DMS53 treated with DMSO at 0.1 percent for 48 hours (cell line): ENCODE data around the gene LAMA5.

Experiments
- DNase-seq: peaks from one replicate; lab custom pipeline; 2025; ENCODE audit not compliant: unreplicated experiment; lab: John Stamatoyannopoulos, UW

LAMA5 gene

DNA sequence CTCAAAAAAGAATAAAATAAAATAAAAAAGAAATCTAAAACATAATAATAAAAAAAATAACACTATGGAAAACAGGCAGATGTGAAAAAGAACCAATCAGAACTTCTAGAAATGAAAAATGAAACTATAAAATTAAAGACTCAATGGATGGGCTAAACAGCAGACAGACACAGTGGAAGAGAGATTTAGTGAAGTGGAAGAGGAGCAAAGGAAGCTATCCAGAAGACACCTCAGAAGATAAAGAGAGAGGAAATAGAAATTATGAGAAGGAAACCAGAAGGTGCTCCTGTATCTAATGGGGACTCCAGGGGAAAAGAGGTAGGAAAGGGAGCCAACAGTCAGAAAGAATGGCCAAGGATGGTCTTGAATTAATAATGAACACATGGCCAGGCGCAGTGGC, 18.5 kb downstream of the LAMA5 start:
- no peak for DNase-seq

DNA sequence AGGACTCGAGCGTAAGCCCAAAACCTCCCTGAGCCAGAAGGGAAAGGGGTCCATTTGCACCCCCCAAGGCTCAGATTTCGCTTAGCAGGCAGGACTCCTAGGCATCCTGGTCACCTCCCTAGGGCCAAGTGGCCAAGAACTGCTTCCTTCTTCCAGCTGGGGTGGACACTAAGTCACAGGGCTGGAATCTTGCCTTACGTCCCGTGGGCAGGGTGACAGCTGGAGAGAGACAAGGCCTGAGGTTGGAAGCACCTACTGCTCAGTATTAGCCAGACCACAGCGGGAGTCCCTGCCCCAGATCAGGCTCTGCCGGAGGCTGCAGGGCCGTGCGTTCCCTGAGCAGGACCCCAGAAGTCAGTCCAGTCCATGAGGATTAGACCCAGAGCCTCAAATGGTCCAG, 19.7 kb downstream of the LAMA5 start:
- DNase-seq: no peak

DNA sequence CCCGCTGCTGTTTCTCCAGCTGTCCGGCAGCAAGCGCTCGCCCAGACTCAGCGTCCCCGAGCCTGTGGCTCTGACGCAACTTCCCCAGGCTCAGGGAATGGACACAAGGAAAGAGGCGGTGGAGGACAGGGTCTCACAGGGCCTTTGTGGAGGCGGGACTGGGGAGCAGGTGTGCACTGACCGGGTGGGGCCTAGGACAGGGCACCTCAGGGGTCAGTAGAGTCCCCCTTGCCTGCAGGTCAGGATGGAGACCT, 20.0 kb downstream of the LAMA5 start:
- DNase-seq: no peak

DNA sequence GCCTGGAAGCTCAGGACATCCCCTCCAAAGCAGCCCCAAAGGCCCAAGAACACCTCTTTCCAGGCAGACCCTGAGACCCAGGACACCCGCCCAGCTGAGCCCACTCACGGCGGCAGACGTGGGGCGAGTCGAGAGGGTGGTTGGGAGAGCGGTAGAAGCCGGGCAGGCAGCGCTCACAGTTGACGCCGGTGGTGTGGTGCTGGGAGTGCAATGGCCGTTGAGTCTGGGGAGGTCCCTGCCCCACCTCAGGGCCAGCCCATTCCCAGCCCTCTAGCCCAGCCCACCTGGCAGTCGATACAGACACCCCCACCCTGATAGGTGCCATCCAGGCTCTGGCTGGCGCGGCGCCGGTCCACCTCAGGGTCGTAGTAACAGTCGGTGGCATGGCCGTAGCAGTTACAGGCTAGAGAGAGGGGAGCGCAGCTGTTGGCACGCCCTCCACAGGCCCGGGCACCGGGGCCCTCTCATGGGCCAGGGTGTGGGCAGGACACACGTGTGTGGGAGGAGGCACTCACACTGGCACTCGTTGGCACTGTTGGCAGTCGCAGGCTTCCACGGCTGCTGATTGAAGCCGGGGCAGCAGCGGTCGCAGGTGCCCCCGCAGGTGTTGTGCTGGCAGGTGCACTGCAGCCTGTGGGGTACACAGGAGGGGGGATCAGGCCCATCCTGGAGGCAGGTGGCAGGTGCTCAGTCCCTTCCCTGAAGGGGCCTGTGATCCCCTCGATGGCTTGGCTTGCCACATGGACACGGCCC, 20.5 kb downstream of the LAMA5 start:
- DNase-seq: no peak

DNA sequence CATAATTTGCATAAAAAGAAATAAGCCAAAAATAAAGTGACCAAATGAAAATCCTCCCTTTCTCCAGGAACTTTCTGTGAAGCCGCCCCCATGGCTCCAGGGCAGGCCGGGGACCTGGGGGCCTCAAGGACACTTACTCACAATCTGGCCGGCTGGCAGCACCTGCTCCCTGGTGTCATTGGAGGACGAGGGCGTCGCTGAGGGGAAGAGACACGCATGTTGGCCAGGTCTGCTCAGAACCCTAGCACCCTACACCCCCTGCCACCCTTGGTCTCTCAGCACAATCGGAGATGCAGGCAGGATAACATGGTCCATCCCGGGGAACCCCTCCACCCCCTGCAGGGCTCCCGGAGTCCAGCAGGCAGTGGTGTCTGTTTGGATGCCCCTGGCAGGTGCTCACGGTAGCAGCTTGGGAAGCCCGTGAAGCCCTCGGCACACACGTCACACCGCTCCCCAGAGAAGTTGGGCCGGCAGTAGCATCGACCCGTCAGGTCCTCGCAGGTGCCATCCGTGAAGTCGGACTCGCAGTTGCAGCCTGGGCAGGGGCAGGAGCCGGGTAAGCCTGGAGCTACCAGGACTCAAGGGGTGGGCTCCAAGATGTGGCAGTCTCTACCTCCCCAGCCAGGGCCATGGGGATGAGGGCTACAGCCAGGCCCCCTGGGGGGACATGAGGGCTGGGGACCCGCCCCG, 21.3 kb downstream of the LAMA5 start:
- no peak for DNase-seq

DNA sequence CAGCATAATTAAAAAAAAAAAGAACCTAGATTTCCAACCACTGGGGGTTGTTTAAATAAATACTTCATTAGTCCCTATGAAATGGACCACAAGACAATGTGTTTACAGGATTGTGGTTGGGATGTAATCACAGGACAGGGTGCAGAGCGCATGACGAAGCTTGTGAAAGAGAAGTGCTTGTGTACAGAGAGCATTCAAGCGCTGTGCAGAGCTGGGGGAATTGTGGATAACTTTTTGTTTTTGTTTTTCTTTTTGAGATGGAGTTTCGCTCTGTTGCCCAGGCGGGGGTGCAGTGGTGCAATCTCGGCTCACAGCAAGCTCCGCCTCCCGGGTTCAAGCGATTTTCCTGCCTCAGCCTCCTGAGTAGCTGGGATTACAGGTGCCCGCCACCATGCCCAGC, 22.3 kb downstream of the LAMA5 start:
- DNase-seq: no peak

DNA sequence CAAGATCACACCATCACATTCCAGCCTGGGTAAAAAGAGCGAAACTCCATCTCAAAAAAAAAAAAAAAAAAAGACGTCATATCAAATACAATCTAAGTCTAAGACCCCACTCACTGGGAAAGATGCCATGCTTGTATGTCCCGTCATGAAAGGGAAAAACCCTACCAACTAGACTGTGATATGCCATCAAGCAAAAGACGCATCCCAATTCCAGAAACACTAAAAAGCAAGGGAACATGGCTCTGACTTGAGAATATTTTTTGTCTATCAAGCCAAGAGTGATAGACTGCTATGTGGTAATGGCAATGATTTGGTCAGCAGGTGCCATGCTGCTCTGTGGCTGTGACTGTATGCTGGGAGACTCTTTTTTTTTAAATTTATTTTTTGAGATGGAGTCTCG, 23.0 kb downstream of the LAMA5 start:
- no peak for DNase-seq

DNA sequence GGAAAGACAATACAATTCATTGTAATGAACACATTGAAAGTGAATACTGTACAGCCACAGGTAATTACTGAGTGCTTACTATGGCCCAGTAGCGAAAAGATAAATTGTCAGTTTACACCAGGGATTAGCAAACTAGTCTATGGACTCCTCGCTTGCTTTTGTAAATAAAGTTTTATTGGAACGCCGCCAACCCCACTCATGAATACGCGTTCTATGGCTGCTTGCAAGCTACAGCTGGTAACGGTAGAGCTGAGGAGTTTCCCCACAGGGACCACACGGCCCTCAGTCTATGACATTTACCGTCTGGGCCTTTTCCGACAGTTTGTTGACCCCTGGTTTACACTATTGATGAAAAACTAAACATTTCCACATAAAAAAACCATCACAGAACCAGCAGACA, 24.2 kb downstream of the LAMA5 start:
- peak; percentile 8 for DNase-seq

DNA sequence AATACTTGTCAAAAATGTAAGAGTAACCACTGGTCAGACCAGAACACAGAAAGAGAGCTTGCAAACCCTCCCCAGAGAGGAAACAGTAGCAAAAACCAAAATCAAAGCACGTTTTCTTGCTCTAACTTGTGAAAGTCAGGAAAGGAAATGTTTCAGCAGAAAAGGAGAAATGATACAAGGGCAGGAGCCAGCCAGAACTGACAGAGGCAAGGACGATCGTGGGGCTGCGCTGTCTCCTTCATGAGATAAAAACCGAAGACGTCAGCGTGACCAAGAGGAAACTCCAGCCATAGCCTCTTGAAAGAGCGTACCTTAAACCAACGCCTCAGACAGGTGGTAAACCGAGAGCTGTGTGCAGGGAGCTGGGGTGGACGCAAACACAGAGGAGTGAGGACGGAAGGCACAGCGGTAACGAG, 27.5 kb downstream of the LAMA5 start:
- no peak for DNase-seq

DNA sequence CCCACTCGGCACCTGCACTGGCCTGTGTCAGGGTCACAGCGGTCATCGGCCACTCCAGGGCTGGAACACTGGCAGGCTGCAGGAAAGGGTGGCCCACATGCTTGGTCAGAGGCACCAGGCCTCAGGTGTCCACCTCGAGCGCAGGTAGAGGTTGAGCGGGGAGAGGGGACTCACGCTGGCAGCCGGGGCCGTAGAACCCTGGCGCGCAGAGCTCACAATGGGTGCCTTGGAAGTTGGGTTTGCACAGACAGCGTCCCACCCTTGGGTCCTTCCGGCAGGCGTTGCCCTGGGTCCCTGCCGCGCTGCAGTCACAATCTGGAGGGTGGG, 28.9 kb downstream of the LAMA5 start:
- no peak for DNase-seq

DNA sequence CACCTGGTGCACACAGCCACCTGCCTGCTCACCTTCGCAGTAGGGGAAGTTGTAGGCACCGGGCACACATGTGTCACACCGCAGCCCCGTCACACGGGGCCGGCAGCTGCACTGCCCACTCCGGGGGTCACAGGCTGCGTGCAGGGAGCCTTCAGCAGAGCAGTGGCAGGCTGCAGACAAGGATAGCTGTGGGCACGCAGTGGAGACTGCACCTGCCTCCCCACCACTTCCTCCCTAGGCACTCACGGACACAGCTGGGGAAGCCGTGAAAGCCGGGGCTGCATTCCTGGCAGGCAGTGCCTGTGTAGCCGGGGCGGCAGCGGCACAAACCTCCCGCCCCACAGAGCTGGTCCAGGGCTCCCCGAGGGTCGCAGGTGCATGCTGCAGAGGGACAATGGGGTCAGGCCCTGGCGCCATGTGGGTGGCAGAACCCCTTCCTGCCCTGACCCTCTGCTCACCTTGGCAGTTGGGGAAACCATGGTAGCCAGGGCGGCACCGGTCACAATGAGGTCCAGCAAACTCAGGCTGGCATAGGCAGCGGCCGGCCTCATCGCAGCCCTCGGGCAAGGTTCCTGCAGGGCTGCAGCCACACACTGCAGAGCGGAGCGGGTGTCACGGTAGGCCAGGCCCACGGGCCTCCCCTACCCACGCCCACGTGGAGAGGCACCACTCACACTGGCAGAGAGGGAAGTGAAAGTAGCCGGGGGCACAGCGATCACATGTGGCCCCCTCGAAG, 29.4 kb downstream of the LAMA5 start:
- no peak for DNase-seq

DNA sequence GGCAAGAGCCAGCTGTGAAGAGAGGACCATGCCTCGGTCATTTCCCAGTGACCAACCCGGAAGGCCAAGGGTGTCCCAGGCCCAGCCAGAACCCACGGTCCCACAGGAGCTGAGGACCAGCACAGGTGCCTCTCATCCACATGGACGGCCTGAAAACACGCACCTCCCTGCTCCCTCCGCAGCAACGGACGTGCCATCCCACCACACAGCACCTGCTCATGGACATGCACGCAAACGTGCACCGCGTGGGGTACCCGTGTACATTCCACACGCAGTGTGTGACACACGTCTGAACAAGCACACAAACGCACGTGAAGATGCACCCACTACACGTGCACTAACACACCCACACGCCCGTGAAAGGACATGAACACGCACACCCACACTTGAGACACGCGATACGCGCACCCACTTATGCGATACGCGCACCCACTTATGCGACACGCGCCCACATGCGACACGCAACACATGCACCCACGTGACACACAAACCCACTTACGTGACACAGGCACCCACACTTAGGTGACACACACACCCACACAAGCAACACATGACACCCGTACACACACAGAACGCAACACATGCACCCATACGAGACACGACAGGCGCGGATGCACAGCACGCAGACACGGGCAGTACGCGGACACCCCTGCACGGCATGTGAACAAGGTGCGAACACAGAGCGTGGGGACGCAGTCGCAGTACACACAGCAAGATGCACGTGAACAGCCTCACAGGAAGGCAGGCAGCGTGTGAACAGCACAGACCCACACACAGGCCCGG, 30.1 kb downstream of the LAMA5 start:
- DNase-seq: no peak

DNA sequence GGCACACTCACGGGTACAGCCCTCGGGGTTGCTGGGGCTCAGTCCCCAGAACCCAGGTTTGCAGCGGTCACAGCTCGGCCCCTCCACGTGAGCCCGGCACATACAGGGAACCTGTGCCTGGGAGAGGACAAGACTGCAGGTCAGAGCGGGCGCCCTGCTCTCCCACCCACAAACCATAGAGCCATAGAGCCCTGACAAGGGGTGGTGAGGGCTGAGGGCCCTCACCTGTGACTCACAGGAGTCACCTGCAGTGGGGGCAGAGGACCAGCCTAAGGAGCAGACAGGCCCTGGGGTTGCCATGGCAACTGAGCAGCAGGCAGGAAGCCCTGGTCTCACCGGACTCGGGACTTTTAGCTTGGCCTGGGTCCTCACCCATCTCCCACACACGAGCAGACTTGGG, 30.8 kb downstream of the LAMA5 start:
- no peak for DNase-seq

DNA sequence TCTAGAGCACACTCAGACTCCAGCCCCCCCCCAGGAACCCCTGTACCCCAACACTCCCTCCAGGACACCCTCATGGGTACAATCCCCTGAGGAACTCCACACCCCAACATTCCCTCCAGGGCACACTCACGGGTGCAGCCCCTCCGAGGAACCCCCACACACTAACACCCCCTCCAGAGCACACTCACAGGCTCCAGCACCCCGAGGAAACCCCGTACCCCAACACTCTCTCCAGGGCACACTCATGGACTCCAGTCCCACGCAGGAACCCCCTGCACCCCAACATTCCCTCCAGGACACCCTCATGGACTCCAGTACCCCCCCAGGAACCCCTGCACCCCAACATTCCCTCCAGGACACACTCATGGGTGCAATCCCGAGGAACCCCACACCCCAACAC, 31.6 kb downstream of the LAMA5 start:
- DNase-seq: no peak

DNA sequence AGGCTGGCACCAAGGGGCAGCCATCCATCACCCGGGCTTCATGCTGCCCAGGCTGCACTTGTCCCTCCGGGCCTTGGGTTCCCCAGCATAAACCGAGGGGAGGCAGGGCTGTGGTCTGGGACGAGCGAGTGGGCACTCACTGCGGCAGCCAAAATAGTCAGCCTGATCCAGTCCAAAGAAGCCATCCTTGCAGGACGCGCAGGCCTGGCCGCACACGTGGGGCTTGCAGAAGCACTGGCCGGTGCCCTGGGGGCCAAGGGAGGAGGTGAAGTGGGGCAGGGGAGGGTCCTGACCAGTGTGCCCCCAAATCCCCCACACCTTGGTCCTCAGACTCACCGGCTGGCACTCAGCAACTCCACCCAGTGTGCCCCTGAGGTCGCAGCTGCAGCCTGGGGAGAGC, 32.2 kb downstream of the LAMA5 start:
- no peak for DNase-seq

DNA sequence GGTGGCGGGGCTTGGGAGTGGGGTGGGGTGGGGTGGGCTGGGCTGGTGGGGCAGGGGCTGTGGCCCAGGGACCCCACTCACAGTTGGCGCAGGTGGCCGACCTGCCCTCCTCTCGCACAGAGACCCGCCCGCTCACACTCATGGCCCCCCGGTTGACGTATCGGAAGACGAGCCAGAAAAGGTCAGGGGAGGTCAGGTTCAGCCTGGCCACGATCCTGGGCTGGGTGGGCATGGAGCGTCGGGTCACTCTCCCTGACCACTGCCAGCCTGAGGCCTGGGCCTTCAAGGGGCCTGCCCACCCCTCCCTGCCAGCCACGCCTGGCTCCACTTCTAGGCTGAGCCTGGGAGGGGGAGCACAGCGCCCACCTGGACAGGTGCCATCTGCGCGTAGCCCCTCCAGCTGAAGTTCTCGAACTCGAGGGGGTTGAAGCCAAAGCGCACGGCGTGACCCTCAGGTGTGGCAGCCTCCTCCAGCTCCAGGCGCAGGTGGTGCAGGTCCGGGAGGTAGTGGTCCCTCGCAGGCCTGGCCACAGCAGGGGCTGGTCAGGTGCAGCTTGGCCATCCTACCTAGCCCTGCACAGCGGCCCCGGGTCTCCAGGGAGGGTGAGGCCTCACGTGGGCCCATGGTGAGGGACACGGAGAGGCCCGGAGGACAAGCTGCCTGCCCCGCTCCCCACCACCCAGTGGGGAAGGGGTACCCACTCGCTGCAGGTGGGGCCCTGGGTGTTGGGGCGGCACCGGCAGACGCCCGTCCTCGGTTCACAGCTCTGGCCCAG, 33.1 kb downstream of the LAMA5 start:
- DNase-seq: no peak

DNA sequence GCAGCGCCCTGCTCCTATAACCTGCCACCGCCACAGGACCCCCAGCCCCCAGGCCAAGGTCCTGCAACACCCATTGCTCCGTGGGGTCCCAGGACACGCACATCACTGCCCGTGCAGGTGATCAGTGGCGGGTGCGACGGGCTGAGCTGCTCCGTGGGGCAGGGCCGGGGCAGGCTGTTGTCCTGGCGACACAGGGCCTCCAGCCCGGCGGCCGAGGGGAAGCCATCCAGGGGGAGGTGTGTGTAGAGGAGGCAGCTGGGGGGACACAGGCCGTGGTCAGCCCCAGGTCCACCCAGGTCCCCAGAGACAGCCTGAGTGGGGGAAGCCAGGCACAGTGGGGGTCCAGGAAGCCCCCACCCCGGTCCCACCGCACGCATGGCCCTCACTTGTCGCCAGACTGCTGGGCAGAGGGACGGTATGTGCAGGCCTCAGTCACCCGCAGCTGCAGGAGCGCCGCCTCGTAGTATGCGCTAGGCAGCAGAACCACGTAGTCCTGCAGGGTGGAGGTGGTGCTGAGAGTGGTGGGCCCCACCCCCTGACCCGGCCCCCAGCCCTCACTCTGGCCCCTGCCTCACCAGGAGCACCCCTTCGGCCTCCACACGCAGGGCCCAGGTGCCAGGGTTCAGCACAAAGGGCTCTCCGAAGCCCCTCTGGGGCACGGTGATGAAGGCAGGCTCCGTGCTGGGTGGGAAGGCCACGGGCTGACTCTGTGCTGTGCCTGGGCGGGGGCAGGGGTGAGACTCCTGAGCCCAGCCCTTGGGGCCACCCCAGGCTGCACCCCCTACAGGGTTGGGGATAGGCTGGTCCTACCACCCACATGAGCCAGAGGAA, 33.9 kb downstream of the LAMA5 start:
- DNase-seq: no peak

DNA sequence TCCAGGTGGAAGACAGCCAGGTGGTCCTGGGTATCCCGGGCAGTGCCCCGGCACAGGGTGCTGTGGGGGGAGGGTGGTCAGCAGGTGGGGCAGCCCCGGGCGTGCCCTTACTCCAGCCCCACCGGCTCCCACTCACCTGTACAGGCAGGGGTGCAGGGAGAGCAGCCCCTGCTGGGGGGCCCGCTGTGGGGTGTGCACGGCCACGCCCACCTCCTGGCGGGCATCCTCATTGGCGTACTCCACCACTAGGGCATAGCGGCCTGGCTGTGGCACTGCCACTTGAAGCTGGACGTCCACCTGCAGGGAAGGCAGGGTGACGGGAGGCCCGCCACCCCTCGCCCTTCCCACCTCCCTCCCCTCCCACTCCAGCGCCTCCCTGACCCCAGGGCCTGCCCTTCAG, 34.7 kb downstream of the LAMA5 start:
- DNase-seq: no peak

DNA sequence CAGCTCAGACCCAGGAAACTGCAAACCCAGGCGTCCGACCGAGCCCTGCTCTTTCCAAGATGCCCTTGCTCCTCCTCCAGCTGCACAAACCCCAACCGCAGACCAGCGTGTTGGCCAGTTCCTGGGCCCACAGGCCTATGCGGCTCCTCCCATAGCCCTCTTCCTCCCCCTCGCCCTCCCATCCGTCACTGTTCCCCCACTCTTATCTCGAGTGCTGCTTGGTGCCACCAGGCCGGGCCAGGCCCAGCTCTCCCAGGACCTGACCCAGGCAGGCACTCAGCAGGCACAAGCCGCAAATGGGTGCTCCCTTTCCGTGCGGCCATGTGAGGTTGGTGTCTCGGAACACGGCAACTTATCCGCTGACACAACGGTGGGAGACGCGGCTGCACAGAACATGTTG, 35.8 kb downstream of the LAMA5 start:
- DNase-seq: no peak
